ENCODE measurements around the gene SLX4IP. TPM values are rescaled to one million over a fixed set of nuclear protein-coding genes. Genes with fewer than 3 reads are reported as not detected.

The SLX4IP gene
- total RNA-seq, 1 experiment from 2014 or later: 11.1 TPM

- TF ChIP-seq EGR1 (IDR thresholded peaks at IDR 0.05; ENCODE audit: low read depth) (no peak; the same call in 1 of the 2 replicates), SP1 (IDR thresholded peaks at IDR 0.05; ENCODE audit: low read depth) (peak; percentile 62), RAD21 (IDR thresholded peaks at IDR 0.05; ENCODE audit: low read depth) (no peak; the same call in 1 of the 2 replicates), YY1 (IDR thresholded peaks at IDR 0.05; ENCODE audit: extremely low read depth, insufficient replicate concordance, low read depth, low read length) (no peak), FOSL1 (IDR thresholded peaks at IDR 0.05; ENCODE audit: low read depth) (peak; percentile 54)
These were observed 105.8 kb downstream of the SLX4IP start (continued) for GRCh38 chr20:10540636-10541493.

DNA sequence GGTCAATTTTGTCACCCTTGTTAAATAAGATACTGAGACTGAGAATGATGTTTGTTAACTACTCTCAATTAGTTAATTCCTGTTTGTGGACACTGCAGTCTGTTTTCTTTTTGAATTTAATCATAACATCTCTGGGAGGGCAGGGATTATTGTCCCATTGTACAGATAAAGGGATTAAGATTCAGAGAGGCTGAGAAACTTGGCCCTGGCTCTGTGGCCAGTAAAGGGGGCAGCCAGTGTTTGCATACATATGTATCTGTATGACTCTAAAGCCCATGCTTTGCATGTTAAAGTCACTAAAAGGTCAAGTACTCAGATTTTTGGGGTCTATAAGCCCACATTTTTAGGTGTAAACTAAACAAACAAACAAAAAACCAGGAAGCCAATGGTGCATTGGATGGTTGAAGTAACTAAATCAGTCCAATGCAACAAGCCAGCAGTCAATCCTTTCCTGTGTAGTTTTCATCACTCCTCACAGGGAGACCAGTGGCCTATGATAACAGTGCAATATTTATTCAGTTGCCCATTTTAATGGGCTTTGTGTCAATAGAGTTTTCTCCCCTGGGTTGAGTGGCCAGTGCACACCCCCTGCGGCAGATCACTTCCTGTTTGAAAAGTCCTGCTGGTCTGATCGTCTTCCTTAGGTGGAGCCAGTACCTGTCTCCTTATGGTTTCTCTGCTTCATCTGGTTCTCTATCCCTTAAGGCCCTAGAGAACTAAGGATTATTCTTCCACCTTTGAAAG, 106.7 kb downstream of the SLX4IP start:
- Histone ChIP-seq H3K36me3 (ENCODE audit: control insufficient read depth in 1 of 2, insufficient read depth in 2 of 2, low read length in 2 of 2) (no peaks in the 10 kb centered on the region), H3K4me2 (ENCODE audit: low read length) (peak overlapping the region; percentile 75), H3K4me1 (ENCODE audit: control insufficient read depth in 1 of 2, insufficient read depth in 2 of 2, low read length in 2 of 2) (peaks cover 75 to 80% of the 10 kb centered on the region in 2 experiments), H4K20me1 (ENCODE audit: insufficient read depth) (no peaks in the 10 kb centered on the region), H3K9me3 (ENCODE audit: control insufficient read depth in 1 of 2, insufficient read depth in 1 of 2, low read depth in 1 of 2, low read length in 2 of 2) (no peaks in the 10 kb centered on the region), H3K27ac (ENCODE audit: low read depth, low read length) (peak overlapping the region; percentile 94), H3K27me3 (ENCODE audit: insufficient read depth, low read length) (no peaks in the 10 kb centered on the region), H3K4me3 (replicated peaks in 1 of 2; ENCODE audit: low read depth in 1 of 2, low read length in 2 of 2) (no peak overlapping the region), H3K9me2 (ENCODE audit: insufficient read depth) (no peaks in the 10 kb centered on the region), H3K9ac (ENCODE audit: low read length) (no peak overlapping the region), H3K79me2 (ENCODE audit: insufficient read depth, low read length) (no peaks in the 10 kb centered on the region), H2AFZ (ENCODE audit: low read depth, low read length, poor library complexity, severe bottlenecking) (no peak overlapping the region)
- no TSS peak for BruUV-seq (replicated peaks)
- no peak for TF ChIP-seq POLR2AphosphoS5 (IDR thresholded peaks at IDR 0.05; ENCODE audit: low read depth, low read length)
- no peak for TF ChIP-seq EGR1 (IDR thresholded peaks at IDR 0.05; ENCODE audit: low read depth)
- POLR2A ChIA-PET: no interaction called here
- ATAC-seq (no peak), DNase-seq (ENCODE audit: low read depth, low spot score) (no peak)
- intact Hi-C loops (cut with micrococcal nuclease): loop anchor here (2.0 kb wide), 2 partner anchors 73 to 107 kb away; partner anchors contain the start of genes MKKS and SLX4IP
- RAD21 ChIA-PET (ENCODE audit: low non-redundant PET in 1 of 2, low total read pairs in 2 of 2, uncharacterized antibody in 2 of 2, unreplicated experiment in 2 of 2): no interaction called here
- CTCF ChIA-PET: no interaction called here

Data from HCT116 (cell line).